ENCODE results near the gene FADS1. TPM values are rescaled to one million over a fixed set of nuclear protein-coding genes. Genes with fewer than 3 reads are reported as not detected.

Gene FADS1
- total and polyA plus RNA-seq, 2 experiments from 2014 or later: 74.9 to 119 TPM

GRCh38 chr11:61854206-61854895 is 37.5 kb upstream of the FADS1 start:
- H3K4me2 ChIP-seq: no peak overlapping the region
- TF ChIP-seq NANOG (IDR thresholded peaks at IDR 0.05; ENCODE audit: borderline replicate concordance): no peak
- no peak for TF ChIP-seq JUNB (IDR thresholded peaks at IDR 0.05; ENCODE audit: unreplicated experiment)
- TF ChIP-seq POLR2AphosphoS5 (IDR thresholded peaks at IDR 0.05; ENCODE audit: low read depth): no peak
- no peak for TF ChIP-seq ZNF331 (CRISPR knock-in tag; IDR thresholded peaks at IDR 0.05; ENCODE audit: low read depth)
- TF ChIP-seq ZNF114 (CRISPR knock-in tag; IDR thresholded peaks at IDR 0.05): no peak
- TF ChIP-seq EZH2phosphoT487 (IDR thresholded peaks at IDR 0.05; ENCODE audit: unreplicated experiment): no peak
- TF ChIP-seq REST (IDR thresholded peaks at IDR 0.05; ENCODE audit: unreplicated experiment): no peak
- TF ChIP-seq EZH2 (IDR thresholded peaks at IDR 0.05; ENCODE audit: low read depth, unreplicated experiment): no peak
- no peak for TF ChIP-seq STAT1 (IDR thresholded peaks at IDR 0.05; ENCODE audit: unreplicated experiment)
- no peak for TF ChIP-seq CTCF (conservative IDR thresholded peaks at IDR 0.05; ENCODE audit: low read depth in 2 of 2)
- no peak for TF ChIP-seq ETS1 (IDR thresholded peaks at IDR 0.05)
- H3K27me3 ChIP-seq (ENCODE audit: insufficient read depth): no peaks in the 10 kb centered on the region
- no peak overlapping the region for H3K4me3 Mint-ChIP-seq
- no peak overlapping the region for H3K4me3 ChIP-seq
- no peaks in the 10 kb centered on the region for H3K9me3 Mint-ChIP-seq
- peaks cover 18% of the 10 kb centered on the region; the same call in 1 of the 2 replicates for H3F3A ChIP-seq (replicated peaks; ENCODE audit: low read depth)
- H3K9me2 ChIP-seq (ENCODE audit: insufficient read depth): no peaks in the 10 kb centered on the region
- H3K36me3 Mint-ChIP-seq (ENCODE audit: low read depth): peaks cover 84% of the 10 kb centered on the region
- DNase-seq (ENCODE audit: low spot score): no peak
- H3K4me1 Mint-ChIP-seq: no peaks in the 10 kb centered on the region
- ATAC-seq: no peak
- H3K27me3 Mint-ChIP-seq (ENCODE audit: insufficient read depth, low read depth, poor library complexity): peaks cover 8% of the 10 kb centered on the region
- no peaks in the 10 kb centered on the region for H3K4me1 ChIP-seq (ENCODE audit: insufficient read depth)
- no peak overlapping the region; the same call in 1 of the 2 replicates for H3K27ac Mint-ChIP-seq
- no peak overlapping the region for H2AFZ ChIP-seq
- H3K79me2 ChIP-seq (replicated peaks; ENCODE audit: insufficient read depth): peaks cover 8% of the 10 kb centered on the region; the same call in 1 of the 2 replicates
- H4K20me1 ChIP-seq (replicated peaks; ENCODE audit: insufficient read depth): peaks cover 19% of the 10 kb centered on the region
- H3K27ac ChIP-seq (ENCODE audit: low read depth): no peak overlapping the region
- peaks cover 60% of the 10 kb centered on the region for H3K36me3 ChIP-seq (ENCODE audit: insufficient read depth)
